HepG2 (cell line): Measurements from ENCODE around the gene METTL15. TPM values are rescaled to one million over a fixed set of nuclear protein-coding genes. Genes with fewer than 3 reads are reported as not detected.

Experiments used
- ATAC-seq: fragments of 200-7000 bp; cut with Tn5 transposase; 3 replicates; pipeline ENCODE4 v1.9.1; 2020; ENCODE audit warnings: mild to moderate bottlenecking, moderate library complexity
- BruUV-seq: library from RNA; stranded (reverse); fragments of 400-500 nt; replicated peaks from 2 replicates; lab custom pipeline; 2021; lab: Mats Ljungman, UMichigan
- CTCF ChIA-PET: fragments of 300-600 bp; formaldehyde crosslinking; extraction: SDS; loops from one replicate; lab custom pipeline; 2021; ENCODE audit warnings: low total read pairs, inconsistent platforms, low intra/inter-chr PET ratio; lab: Yijun Ruan, JAX
- POLR2A ChIA-PET: fragments of 350-600 bp; sonication (Branson Sonifier 250); formaldehyde crosslinking; loops from one replicate; lab custom pipeline; 2020; ENCODE audit warnings: antibody characterized with exemption, inconsistent platforms; lab: Yijun Ruan, JAX
- DNase-seq: peaks from one replicate; pipeline ENCODE4 v3.0.0-alpha.2; 2015; ENCODE audit warnings: low spot score
- FAIRE-seq: peaks from 3 replicates; lab custom pipeline; 2011; peaks lifted over from hg19 to GRCh38; lab: Jason Lieb, UNC
- H2AFZ ChIP-seq: one replicate; pipeline ENCODE4 v1.6.1; 2011; ENCODE audit warnings: low read length, inconsistent platforms
- H3K27ac ChIP-seq: fragments of 300-600 bp; 3 replicates; pipeline ENCODE4 v1.8.0; 2011; ENCODE audit warnings: mixed run types, mild to moderate bottlenecking, mixed read lengths, low read length, inconsistent platforms; ENCODE audit not compliant: insufficient read depth; ENCODE audit errors: extremely low read length
- H3K27me3 ChIP-seq, 2 experiments: fragments of 200-600 bp in 1 of 2; 2 replicates in 1 of 2; 3 replicates in 1 of 2; pipeline versions ENCODE4 v1.6.0 to v1.8.0; 2011; ENCODE audit warnings: low read length in 2 of 2, mild to moderate bottlenecking in 2 of 2, moderate library complexity in 2 of 2, inconsistent platforms in 1 of 2; ENCODE audit not compliant: insufficient read depth in 2 of 2, control insufficient read depth in 1 of 2
- H3K36me3 ChIP-seq, 2 experiments: fragments of 200-600 bp in 1 of 2; replicated peaks in 1 of 2; 2 replicates in 1 of 2; 3 replicates in 1 of 2; pipeline versions ENCODE4 v1.5.1 to v1.8.0; 2011; ENCODE audit warnings: low read length in 2 of 2, inconsistent platforms in 1 of 2; ENCODE audit not compliant: insufficient read depth in 2 of 2, control insufficient read depth in 1 of 2
- H3K4me1 ChIP-seq: 2 replicates; pipeline ENCODE4 v1.5.1; 2012; ENCODE audit warnings: low read length, inconsistent platforms; ENCODE audit not compliant: insufficient read depth
- H3K4me2 ChIP-seq: 2 replicates; pipeline ENCODE4 v1.6.0; 2011; ENCODE audit warnings: low read depth, low read length, inconsistent platforms
- H3K4me3 ChIP-seq, 3 experiments: fragments of 200-600 bp in 1 of 3; sonication (generic), shearing (Covaris generic) in 1 of 3; replicated peaks in 1 of 3; 2 replicates each; pipeline ENCODE4 v1.5.1; 2011 to 2016; ENCODE audit warnings: low read length in 3 of 3, inconsistent platforms in 2 of 3, low read depth in 2 of 3, mild to moderate bottlenecking in 2 of 3, control low read depth in 1 of 3, mixed read lengths in 1 of 3; ENCODE audit not compliant: insufficient read depth in 1 of 3
- H3K79me2 ChIP-seq: one replicate; pipeline ENCODE4 v1.6.1; 2011; ENCODE audit warnings: low read length, inconsistent platforms; ENCODE audit not compliant: insufficient read depth
- H3K9ac ChIP-seq: 2 replicates; pipeline ENCODE4 v1.6.0; 2011; ENCODE audit warnings: mild to moderate bottlenecking, low read depth, low read length, inconsistent platforms; ENCODE audit not compliant: insufficient read depth
- H3K9me3 ChIP-seq: 2 replicates; pipeline ENCODE4 v1.5.1; 2012; ENCODE audit warnings: mild to moderate bottlenecking, low read length
- H4K20me1 ChIP-seq: 2 replicates; pipeline ENCODE4 v1.6.0; 2011; ENCODE audit warnings: inconsistent platforms, mild to moderate bottlenecking, low read length, moderate library complexity; ENCODE audit not compliant: insufficient read depth
- CEBPZ ChIP-seq: IDR thresholded peaks from 2 replicates; pipeline ENCODE4 v1.6.1; 2012; ENCODE audit warnings: low read length, improper control_type of control experiment
- KAT2B ChIP-seq: fragments of 150-350 bp; IDR thresholded peaks from 2 replicates; pipeline ENCODE4 v1.6.1; 2014; ENCODE audit warnings: low read depth, low read length, borderline replicate concordance
- KDM3A ChIP-seq: IDR thresholded peaks from 2 replicates; pipeline ENCODE4 v1.6.1; 2018; ENCODE audit warnings: low read depth, missing compliant biosample characterization
- KLF11 ChIP-seq: IDR thresholded peaks from 2 replicates; pipeline ENCODE4 v1.6.1; 2016; ENCODE audit warnings: missing compliant biosample characterization
- KMT2A ChIP-seq: sonication (generic); formaldehyde crosslinking; IDR thresholded peaks from 2 replicates; pipeline ENCODE4 v1.4.0; 2020; ENCODE audit warnings: missing genetic modification reagents
- POLR2AphosphoS2 ChIP-seq: IDR thresholded peaks from 2 replicates; pipeline ENCODE4 v1.6.1; 2011; ENCODE audit warnings: low read depth, low read length, improper control_type of control experiment
- SIX1 ChIP-seq: sonication (generic); formaldehyde crosslinking; IDR thresholded peaks from 2 replicates; pipeline ENCODE4 v1.4.0; 2020; ENCODE audit warnings: missing genetic modification reagents, borderline replicate concordance
- SNRNP70 ChIP-seq: fragments of 200-400 bp; formaldehyde crosslinking; IDR thresholded peaks from 2 replicates; pipeline ENCODE4 v1.6.1; 2017; ENCODE audit warnings: mild to moderate bottlenecking, low read depth, low read length, moderate library complexity
- SRY ChIP-seq: sonication (generic); formaldehyde crosslinking; IDR thresholded peaks from 2 replicates; pipeline ENCODE4 v1.8.0; 2022; ENCODE audit warnings: mild to moderate bottlenecking, missing genetic modification reagents
- TCF12 ChIP-seq, 2 experiments: fragments of 450-650 bp in 1 of 2; sonication (generic) in 1 of 2; formaldehyde crosslinking in 1 of 2; IDR thresholded peaks; 2 replicates each; pipeline versions ENCODE4 v1.6.1 to v1.8.0; 2017 to 2022; ENCODE audit warnings: antibody characterized with exemption in 1 of 2, mild to moderate bottlenecking in 1 of 2, missing genetic modification reagents in 1 of 2, moderate library complexity in 1 of 2
- ZNF124 ChIP-seq: sonication (generic); formaldehyde crosslinking; IDR thresholded peaks from 2 replicates; pipeline ENCODE4 v1.4.0; 2020; ENCODE audit warnings: missing genetic modification reagents
- ZNF24 ChIP-seq: fragments of 450-650 bp; IDR thresholded peaks from 2 replicates; pipeline ENCODE4 v1.6.1; 2017; ENCODE audit warnings: antibody characterized with exemption, mild to moderate bottlenecking
- ZNF580 ChIP-seq: IDR thresholded peaks from 2 replicates; pipeline ENCODE4 v1.6.1; 2016; ENCODE audit warnings: low read depth, borderline replicate concordance
- ZNF629 ChIP-seq: sonication (generic); formaldehyde crosslinking; conservative IDR thresholded peaks from 2 replicates; pipeline ENCODE4 v1.5.0; 2020; ENCODE audit warnings: missing genetic modification reagents
- ZSCAN31 ChIP-seq: sonication (generic); formaldehyde crosslinking; IDR thresholded peaks from 2 replicates; pipeline ENCODE4 v1.5.0; 2020; ENCODE audit warnings: low read depth, mild to moderate bottlenecking, missing genetic modification reagents
- ZSCAN5A ChIP-seq: sonication (generic); formaldehyde crosslinking; IDR thresholded peaks from 2 replicates; pipeline ENCODE4 v1.8.0; 2022; ENCODE audit warnings: mild to moderate bottlenecking, missing genetic modification reagents, borderline replicate concordance
- WGBS: methylation state at CpG from one replicate; pipeline ENCODE4 v1.1.6; 2017; ENCODE audit warnings: low lambda C conversion rate; 5-methylcytosine and 5-hydroxymethylcytosine counted together
- in situ Hi-C: cut with HindIII; loops from 2 replicates; pipeline ENCODE4 v1.10.0; 2017; ENCODE audit warnings: low pct_unique_long_range_greater_than_20kb; ENCODE audit not compliant: extremely low pct_ligation_motif_present
- intact Hi-C: fragments of 100-400 bp; cut with micrococcal nuclease; formaldehyde crosslinking; loops from one replicate; pipeline ENCODE4 v1.10.0; 2022; ENCODE audit not compliant: unreplicated experiment
- polyA plus RNA-seq, 8 experiments: library from polyadenylated mRNA; depleted of rRNA in 3 of 8; stranded (reverse) in 7 of 8; unstranded in 1 of 8; fragments of >200 nt; fragmentation: Illumina TruSeq in 4 of 8; extraction: Trizol in 4 of 8; gene quantifications; 2 replicates each; pipeline versions ENCODE4 v1.2.1 to v1.2.3, GENCODE V29; 2011 to 2016; ENCODE audit warnings: low read depth in 4 of 8, missing spikeins in 1 of 8, mixed read lengths in 1 of 8; ENCODE audit not compliant: insufficient read depth in 1 of 8
- total RNA-seq, 5 experiments: library from RNA; depleted of rRNA; stranded (reverse); fragments of >200 nt; fragmentation: Illumina TruSeq; extraction: Trizol; gene quantifications; 2 replicates each; pipeline ENCODE4 v1.2.3, GENCODE V29; 2016; ENCODE audit warnings: low read depth in 1 of 5

METTL15 gene
- total and polyA plus RNA-seq, 2 of the 13 experiments (the other 11 are each of a cell fraction or from before 2014, with no cell fraction given), result 6.5 to 14.0 TPM

GRCh38 chr11:28243061-28243460, 134.9 kb downstream of the METTL15 start:
- intact Hi-C loops (no loop called here), in situ Hi-C loops (no loop called here)
- H4K20me1 ChIP-seq, result no peaks in the 10 kb centered on the region
- no peak for ATAC-seq
- no peak overlapping the region for H3K27ac ChIP-seq
- FAIRE-seq, result no peak
- no peaks in the 10 kb centered on the region for H3K9me3 ChIP-seq
- CTCF ChIA-PET, result no interaction called here
- no peak overlapping the region for H3K4me2 ChIP-seq
- no peaks in the 10 kb centered on the region for H3K79me2 ChIP-seq
- POLR2A ChIA-PET, result no interaction called here
- DNase-seq, result no peak
- H2AFZ ChIP-seq, result no peak overlapping the region
- no peaks in the 10 kb centered on the region for H3K27me3 ChIP-seq
- H3K4me1 ChIP-seq, result no peaks in the 10 kb centered on the region
- BruUV-seq, result no TSS peak
- no peak overlapping the region for H3K4me3 ChIP-seq
- WGBS, result 94% methylated on average over 2 of the region's 2 CpGs
- H3K9ac ChIP-seq, result no peak overlapping the region
- no peaks in the 10 kb centered on the region for H3K36me3 ChIP-seq
- TF ChIP-seq CEBPZ (no peak), ZSCAN5A (CRISPR knock-in tag) (no peak), KLF11 (CRISPR knock-in tag) (no peak), TCF12 (IDR thresholded peaks at IDR 0.05) (no peak), TCF12 (CRISPR knock-in tag; IDR thresholded peaks at IDR 0.05) (no peak), ZNF124 (CRISPR knock-in tag) (no peak), ZNF629 (no peak), ZNF580 (CRISPR knock-in tag) (no peak), ZSCAN31 (CRISPR knock-in tag) (no peak), SNRNP70 (no peak), KMT2A (CRISPR knock-in tag) (no peak), SRY (CRISPR knock-in tag) (no peak), KAT2B (no peak), POLR2AphosphoS2 (no peak), KDM3A (CRISPR knock-in tag) (no peak), ZNF24 (no peak), SIX1 (CRISPR knock-in tag) (no peak)
